CD4-positive, alpha-beta T cell treated with Interleukin-6 at 100 ng/mL for 8 hours (primary cell): Measurements from ENCODE around the gene HEXIM1.
A peak's percentile ranks its signal among the peaks of the same experiment; 100 is the strongest.

Experiments used
- DNase-seq: peaks from one replicate; pipeline ENCODE4 v3.0.0-alpha.2; 2020; ENCODE audit warnings: mixed read lengths, low spot score

Gene HEXIM1

DNA sequence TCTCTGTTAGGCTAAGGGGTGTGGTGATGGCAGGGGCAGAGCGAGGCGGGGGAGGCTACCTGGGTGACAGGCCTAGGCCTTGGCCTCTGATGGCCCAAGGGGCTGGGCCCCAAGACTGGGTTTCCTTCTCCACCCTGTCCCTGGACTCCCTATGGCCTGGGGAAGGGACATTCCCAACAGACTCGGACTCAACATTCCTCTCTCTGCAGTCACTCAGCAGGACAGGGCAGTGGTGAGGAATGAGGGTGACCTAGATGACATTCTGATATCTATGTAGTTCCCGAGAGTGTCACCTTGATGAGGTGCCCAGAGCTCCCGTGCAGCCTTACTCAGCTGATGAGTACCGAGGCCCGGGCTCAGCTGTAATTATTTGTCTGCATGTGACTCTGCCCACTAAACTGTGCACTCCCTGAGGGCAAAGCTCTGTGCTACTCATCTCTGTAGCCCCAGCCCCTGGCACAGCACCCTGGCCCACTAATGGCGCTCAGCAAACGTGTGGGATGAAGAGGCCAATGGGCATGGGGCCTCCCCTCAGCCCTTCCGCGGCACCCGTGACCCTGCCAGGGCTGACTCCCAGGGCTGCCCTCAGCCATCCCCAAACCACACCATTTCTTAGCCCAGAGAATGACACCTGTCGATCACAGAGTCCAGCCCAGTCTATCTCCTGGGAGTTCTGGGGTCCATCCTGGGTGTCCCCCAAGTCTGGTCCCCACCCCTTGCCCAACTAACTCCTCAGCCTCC is 18.2 kb upstream of the HEXIM1 start:
- DNase-seq = no peak

DNA sequence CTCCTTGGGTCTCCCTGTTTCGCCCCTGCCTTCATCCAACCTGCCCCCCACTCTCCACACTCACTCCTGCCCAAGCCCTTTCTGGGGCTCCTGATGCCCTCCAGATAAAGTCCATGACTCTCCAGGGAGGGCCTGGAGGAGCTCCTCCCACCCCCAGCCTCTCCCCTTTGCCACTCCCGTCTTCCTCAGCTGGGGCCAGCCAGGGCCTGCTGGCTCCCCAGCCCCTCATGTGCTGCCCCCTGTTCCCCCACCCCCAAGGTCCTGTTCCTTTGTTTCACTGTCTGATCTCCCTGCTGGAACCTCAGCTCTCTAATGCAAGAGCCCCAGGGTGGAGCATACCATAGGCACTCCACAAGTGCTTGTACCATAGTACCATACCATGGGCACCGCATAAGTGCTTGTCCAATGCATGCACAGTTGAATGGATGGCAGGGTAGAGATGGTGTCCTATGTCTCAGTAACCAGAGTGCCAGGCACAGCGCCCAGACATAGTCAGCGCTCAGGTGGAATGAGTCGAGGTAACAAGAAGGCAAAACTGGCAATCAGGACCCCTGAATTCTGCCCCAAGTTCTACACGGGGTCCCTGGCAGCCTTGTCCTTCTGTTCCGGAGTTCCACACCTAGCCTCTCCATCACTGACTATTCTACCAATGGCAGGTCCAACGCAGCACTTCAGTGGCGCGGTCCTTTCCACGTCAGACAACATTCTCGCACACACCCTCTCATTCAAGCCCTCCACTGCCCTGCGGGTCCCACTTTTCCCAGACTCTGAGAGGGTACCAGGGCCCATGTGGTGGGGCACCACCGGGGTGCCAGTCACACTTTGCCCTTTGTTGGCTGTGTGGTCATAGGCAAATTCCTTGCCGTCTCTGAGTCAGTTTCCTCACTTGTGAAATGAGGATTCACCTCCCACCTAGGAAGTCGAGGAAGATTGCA is 17.3 kb upstream of the HEXIM1 start:
- no peak for DNase-seq

DNA sequence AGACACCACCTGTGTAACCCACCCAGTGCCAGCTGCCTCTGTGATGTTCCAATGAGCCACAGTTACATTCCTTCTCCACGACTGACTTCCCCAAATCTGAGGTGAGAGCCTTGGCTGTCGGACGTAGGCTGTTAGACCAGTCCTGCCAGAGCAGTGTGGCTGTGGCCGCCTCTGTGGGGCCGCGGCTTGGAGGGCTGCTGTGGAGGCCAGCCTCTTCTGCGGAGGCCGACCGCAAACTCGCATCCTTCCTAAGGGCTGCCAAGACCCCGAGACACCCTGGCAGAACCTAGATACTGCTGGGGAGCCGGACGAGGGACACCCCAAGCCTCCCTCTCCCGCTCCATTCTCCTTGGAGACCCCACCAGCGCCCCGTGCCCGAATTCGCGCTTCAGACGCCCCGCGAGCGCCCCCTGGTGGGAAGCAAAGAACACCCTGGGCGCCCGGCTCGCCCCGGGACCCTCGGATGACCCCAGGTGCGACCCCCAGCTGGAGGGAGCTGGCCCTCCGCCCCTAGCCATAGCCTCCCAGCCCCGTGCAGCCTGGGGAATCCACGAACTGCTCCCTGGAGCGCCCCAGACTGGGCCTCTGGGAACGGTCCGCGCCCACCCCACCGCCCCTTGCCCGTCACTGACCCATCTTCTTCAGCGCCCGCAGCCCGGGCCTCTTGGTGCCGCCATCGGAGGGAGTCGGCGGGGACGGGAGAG is 16.5 kb upstream of the HEXIM1 start:
- peak; percentile 24 for DNase-seq

DNA sequence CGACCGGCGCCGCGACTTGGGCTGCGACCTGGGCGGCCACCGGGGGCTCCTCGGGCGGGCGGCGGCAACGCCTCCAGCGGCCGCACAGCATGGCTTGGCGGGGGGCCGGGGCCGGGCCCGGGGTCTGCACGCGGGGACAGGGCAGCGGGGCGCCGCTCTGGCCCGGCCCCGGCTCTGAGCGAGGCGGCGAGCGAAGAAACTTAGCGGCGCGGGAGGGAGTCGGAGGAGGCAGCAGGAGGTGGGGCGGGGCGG is 16.0 kb upstream of the HEXIM1 start, which contains the start of gene PLCD3:
Gene PLCD3, minus strand, starts transcription at position 196 of the 252 bp plus-strand sequence. Its CDS starts 105 bp downstream, at position 91.
- DNase-seq = no peak

DNA sequence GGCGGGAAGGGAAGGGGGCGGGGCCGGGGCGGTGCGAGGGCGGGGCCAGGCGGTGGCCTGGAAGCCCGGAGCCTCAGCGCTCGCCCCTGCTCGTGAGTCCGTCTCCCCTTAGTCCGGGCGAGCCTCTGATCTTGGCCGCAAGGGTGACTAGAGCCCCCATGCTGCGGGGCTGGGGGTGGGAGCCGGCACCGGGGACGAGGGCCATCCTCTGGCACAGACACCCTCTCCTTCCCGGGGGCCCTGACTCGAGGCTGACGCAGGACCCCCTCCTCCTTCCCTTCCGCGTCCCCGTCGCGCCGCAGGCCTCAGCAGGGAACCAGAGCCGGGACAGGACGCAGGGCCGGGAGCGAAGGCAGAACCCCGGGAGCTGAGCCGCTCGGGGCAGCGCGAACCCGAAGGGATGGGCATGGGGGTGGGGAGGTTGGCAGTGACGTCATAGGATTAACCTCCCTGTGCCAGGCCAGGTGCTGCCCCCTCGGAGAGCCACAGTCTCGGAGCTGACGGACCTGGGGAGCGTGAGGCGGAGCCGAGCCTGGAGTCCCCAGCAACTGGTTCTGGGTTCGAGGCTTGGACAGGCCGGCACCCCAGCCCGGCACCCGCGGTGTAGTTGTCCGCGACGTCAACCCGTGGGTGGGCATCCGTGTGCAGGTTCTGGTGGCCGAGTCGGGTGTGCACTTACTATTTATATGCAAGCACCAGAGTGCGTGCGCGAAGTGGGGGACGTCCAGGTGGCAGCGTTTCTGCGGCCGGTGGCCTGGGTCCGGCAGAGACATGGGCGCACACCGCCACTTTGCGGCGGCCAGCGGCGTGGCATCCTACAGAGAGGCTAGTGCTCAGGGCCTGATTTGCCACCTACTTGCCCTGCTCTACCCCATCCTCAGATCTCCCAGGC is 15.5 kb upstream of the HEXIM1 start:
- DNase-seq = peak; percentile 76

DNA sequence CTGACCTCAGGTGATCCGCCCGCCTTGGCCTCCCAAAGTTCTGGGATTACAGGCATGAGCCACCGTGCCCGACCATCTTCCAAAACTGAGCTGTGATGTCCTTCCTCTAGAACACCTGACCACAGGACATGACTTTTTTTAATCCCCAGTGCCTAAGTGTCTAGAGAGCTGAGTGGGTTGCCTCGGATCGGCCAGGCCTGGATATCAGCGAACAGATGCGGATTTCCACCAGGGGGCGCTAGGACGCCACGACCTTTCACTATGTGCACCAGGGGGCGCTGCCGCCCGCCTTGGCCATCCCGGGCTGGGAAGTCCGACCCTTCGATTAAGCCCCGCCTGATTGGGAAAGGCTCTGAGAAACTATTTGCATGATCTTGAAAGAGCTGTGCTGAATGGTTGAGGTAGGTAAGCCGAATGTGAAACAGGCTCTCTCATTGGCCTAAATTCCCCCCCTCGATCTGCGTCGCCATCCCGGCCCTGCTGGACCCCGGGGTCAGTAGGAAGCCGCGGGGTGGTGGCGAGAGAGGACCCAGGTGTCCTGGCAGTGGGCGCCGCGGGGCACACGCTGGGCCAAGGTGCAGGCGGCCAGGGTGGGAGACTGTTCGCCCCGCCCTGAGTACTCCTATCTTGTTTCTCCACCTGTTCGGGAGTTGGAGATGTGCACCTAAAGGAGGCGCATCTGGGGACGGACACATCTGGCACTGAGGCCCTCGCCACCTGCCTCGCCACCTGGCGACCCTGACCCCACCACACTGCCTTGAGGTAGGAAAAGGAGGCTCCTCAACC is 12.9 kb upstream of the HEXIM1 start, which contains the start of gene ACBD4:
Gene ACBD4, plus strand, starts transcription at position 496 of the 786 bp plus-strand sequence. CDS start 458 bp downstream, outside the sequence.
- DNase-seq = peak; percentile 97

DNA sequence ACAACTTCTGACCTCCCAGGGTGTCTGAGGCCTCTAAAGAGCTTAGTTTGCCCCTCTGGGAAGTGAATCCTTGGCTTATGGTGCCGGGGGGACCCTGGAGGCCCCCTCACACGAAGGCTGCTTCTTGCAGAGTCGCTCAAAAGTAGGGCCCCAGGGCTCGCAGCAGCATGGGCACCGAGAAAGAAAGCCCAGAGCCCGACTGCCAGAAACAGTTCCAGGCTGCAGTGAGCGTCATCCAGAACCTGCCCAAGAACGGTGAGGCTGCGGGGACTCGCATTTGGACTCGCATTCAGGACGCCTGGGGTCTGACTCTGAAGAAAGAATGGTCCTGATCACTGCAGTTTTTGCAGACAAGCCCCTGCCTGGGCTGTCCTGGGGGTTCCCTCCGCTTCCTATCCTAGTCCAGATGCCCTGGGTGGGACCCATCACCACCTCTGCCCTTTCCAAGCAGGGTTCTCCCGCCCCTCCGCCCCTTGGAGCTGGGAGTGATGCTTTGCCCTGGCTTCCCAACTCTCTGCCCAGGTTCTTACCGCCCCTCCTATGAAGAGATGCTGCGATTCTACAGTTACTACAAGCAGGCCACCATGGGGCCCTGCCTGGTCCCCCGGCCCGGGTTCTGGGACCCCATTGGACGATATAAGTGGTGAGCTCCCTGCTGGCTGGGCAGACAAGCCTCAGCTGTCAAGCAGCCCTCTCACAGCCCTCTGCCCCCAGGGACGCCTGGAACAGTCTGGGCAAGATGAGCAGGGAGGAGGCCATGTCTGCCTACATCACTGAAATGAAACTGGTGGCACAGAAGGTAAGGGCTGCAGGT is 12.1 kb upstream of the HEXIM1 start:
- DNase-seq = no peak

DNA sequence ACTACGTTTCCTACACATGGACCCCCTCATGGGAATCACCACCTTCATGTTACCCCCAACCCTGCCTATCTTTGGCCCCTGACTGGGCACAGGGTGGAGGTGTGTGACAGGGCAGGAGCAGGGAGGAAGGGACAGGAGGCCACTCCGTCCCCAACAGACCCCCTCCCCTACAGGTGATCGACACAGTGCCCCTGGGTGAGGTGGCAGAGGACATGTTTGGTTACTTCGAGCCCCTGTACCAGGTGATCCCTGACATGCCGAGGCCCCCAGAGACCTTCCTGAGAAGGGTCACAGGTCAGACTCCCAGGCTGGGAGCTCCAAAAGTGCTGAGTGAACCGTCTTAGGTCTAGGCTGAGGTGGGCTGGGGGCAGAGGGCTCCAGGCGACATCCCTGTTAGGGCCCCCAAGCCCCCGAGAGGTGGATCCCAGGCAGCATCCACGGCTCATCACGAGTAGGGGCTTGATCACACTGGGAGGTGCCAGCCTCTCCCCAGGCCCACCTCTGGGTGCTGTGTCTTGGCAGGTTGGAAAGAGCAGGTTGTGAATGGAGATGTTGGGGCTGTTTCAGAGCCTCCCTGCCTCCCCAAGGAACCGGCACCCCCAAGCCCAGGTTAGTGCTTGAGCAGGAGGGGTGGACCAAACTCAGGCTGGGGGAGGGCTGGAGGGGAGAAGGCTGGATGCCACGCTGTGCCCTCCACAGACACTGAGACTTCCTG is 11.3 kb upstream of the HEXIM1 start:
- no peak for DNase-seq

DNA sequence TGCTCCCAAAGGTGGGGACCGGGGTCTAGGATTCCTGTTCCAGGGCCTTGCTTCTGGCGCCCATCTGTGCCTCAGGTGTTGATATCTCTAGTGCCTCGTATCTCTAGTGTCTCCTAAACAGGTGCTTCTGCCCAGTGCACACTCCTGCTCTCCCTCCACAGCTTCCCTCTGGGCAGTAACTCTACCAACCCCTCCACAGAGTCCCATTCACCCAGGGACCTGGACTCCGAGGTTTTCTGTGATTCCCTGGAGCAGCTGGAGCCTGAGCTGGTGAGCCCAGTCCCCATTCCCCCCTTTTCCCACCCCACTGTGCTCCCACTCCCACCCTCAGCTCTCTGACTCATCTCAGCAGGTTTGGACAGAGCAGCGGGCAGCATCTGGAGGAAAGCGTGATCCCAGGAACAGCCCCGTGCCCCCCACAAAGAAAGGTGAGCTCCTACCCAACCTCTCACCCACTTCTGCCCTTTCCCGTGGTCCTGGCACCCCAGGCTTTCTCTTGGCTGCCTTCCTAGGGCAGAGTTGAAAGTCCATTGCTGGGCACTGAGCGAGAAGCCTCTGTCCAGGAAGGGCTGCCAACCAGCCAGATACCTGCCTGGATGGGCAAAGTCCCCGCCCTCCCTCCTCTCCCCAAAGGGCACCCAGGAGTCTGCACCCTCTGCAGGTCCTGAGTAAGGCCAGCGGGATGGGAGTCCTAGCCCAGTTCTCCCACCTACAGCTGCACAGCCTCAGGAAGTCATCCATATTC is 10.5 kb upstream of the HEXIM1 start:
- no peak for DNase-seq

DNA sequence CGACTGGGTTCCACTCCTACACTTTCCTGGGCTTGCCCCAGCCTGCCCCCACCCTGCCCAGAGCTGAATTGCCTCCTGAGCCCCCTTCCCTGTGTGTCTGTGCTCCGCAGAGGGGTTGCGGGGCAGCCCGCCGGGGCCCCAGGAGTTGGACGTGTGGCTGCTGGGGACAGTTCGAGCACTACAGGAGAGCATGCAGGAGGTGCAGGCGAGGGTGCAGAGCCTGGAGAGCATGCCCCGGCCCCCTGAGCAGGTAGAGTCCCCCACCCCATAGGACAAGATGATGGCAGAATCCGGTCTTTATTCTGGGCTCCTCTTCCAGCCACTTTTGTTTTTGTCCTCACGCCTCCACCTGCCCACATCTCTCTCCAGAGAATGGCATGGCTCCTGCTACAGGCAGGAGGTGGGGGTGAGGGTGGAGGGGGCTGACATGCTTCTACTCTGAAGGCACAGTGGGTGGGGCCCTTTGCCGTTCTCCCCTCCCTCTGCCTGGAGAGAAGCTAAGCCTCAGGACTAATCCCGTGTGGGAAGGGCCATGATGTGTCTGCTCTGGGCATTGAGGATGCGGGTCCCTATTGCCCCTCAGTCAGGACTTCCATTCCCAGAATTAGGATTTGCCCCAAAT is 9.3 kb upstream of the HEXIM1 start:
- DNase-seq = no peak

DNA sequence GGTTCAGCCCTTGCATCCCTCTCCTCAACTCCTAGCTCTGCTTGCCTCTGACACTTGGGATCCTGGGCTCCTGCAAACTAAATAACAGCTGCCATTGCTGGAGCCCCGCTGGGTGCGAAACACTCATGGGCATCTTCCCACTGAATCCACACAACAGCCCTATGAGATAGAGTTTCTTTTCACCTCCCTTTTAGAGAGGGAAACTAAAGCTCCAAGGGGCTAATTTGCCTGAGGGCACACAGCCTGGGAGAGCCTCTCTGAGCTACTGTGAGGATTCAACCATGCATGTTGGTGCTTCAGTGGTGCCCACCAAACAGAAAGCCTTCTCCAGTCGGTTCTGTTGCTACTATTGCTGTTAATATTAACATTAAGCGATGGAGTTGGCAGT is 8.7 kb upstream of the HEXIM1 start:
- DNase-seq = no peak

DNA sequence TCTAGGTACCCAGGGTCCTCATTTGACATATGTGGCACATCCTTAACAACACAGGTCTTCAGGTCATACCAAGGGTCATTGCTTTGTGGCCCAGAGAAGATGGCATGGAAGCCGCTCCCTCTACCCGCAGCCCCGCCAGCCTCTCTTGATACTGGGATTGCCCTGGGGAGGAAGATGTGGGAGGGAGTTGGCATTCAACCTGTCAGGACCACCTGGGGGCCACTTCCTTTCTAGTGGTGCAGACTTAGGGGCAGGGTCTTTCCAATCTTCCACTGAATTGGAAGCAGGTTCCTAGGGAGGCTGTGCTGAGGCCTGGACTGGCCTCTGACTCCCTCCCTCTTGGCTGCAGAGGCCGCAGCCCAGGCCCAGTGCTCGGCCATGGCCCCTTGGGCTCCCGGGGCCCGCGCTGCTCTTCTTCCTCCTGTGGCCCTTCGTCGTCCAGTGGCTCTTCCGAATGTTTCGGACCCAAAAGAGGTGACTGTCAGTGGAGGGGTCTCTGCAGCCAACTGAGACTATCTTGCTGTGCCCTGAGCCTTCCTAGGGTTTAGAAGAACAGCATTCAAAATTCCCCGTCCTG is 5.1 kb upstream of the HEXIM1 start:
- no peak for DNase-seq

DNA sequence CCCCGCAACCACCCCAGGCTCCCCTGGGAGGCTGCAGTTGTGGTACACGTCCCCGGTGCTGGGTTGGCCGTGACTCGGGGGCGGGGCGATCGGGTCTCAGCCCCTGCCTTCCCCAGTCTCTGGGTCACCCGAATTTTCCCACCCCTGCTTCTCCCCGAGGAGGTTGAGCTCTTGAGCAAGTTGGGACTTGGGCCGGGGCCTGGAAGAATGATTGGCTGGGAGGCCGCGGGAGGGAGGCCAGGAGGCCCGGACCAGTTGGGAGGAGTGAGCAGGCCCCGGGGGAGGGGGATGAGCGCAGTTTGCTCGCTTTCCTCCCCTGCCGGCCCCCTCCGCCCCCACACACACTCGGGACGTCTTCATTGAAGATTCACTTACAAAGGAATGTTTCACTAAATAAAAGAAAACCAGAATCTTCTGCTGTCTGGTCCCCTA is 4.5 kb upstream of the HEXIM1 start:
- DNase-seq = no peak

DNA sequence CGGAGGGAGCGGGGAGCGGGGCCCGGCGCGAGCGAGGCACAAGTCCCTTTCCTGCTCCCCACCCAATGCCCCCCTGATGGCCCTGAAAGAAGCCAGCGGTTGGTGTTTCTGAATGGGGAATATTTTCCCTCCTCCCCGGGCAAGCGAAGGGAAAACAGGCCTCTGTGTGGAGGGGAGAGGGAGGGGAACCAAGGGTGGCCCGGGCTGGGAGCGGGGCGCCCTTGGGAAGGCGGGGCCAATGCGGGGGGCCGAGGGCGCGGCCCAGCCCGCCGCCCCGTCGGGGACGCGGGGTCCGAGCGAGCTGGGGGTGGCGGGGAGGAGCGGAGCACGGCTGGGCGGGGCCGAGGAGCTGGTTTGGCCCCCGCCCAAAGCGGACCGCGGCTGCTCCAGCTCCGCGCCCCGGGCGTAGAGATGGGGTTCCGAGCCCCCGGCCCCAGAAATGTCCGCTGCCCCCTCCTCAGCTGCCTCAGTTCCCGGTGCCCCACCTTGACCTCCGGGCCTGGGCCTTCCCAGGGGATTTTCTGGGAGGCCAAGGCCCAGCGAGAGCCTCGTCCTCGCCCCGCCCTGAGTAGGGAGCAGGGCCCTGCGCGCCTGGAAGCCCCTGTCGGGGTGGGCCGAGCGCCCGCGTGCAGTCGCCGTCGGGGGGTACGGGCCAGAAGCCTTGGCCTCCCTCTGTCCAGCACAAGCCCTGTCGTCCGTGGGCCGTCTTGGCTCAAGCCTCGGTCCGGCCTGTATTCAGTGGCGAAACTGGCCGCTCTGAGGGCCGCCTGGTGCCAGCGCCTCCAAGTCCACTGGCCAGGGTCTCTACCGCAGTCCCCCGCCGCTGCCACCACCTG is 3.9 kb upstream of the HEXIM1 start:
- no peak for DNase-seq

DNA sequence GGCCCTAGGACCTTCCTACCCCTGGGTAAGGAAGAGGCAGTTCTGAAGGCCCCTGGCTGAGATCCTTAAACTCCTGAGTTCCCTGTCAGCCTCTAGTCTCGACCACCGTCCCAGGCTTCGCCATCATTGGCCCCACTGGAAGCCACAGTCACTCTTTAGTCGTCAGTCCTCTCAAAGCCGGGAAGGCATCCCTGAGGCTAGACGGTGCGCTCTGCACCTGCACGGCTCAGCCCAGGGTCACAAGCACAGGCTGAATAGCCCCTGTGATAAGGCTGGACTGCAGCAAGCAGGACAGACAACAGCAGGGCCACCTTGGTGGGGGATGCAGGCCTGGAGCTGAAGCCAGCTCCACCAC is 3.3 kb upstream of the HEXIM1 start:
- DNase-seq = no peak

DNA sequence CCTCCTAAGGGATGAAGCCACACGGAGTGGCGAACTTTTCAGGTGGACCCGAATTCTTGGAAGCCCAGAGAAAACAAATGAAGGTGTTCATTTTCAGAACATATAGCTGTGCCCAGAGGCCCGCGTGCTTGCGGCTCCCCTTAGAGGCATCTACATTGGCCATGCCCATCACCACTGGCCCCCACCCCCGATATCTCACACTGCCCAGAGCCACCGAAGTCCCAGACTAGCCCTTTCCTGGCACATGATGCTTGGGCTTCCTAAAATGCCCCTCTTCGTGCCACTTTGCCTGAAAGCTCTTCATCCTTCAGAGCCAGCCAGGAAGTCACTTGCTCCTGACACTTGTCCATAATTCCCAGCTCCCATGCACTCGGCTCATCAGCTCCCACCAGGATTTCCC is 2.1 kb upstream of the HEXIM1 start:
- no peak for DNase-seq

DNA sequence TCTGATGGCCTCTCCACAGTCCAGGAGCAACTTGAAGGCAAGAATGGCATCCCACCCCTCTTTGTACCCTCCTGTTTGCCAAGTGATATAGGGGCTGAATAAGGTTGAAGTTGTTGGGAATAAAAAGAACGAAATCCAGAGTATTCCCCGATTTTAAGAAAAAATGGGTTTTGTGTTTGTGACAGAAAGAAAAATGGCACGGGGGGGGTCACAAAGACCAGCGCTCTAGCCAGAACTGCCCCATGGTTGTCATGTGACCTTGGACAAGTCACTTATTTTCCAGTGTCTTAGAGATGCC is 1.7 kb upstream of the HEXIM1 start:
- DNase-seq = no peak
